ENCODE measurements around the gene LRFN5.
"Not testable (repeated sequence)": the region's sequence is repeated elsewhere in the genome, so short reads cannot be mapped to it uniquely, and the experiment has no call there.

Gene LRFN5

GRCh38 chr14:41606532-41607303 is at the start of gene LRFN5:
TSS of gene LRFN5 (plus strand) at chr14:41606876.
- Histone ChIP-seq H3K4me1 (ENCODE audit: control insufficient read depth in 1 of 2, insufficient read depth in 2 of 2, low read length in 2 of 2) (peaks cover 0 to 28% of the 10 kb centered on the region in 2 donors), H3K36me3 (ENCODE audit: control insufficient read depth in 1 of 2, insufficient read depth in 2 of 2, low read length in 2 of 2) (no peaks in the 10 kb centered on the region), H3K9me3 (ENCODE audit: control insufficient read depth in 1 of 2, low read length in 2 of 2) (no peaks in the 10 kb centered on the region), H3K27me3 (ENCODE audit: low read depth, low read length) (peaks cover 44% of the 10 kb centered on the region), H3K27ac (ENCODE audit: low read length) (peak within 1 kb of the TSS; percentile 79), H3K4me3 (ENCODE audit: low read depth in 1 of 2, low read length in 2 of 2) (peak within 1 kb of the TSS; percentile 66 to 86)

- no peaks in the 10 kb centered on the region for H3K36me3 ChIP-seq (ENCODE audit: control insufficient read depth in 1 of 2, insufficient read depth in 2 of 2, low read length in 2 of 2)
Measured at GRCh38 chr14:41558490-41558889, 48.2 kb upstream of the LRFN5 start.

GRCh38 chr14:41566864-41567263 is 39.8 kb upstream of the LRFN5 start:
- H3K4me3 ChIP-seq (ENCODE audit: low read depth in 1 of 2, low read length in 2 of 2) = not testable (repeated sequence)

More at GRCh38 chr14:41558490-41558889, 48.2 kb upstream of the LRFN5 start:
- no peak overlapping the region for H3K4me3 ChIP-seq (ENCODE audit: low read depth in 1 of 2, low read length in 2 of 2)
- no peak overlapping the region for H3K27ac ChIP-seq (ENCODE audit: low read length)
- no peaks in the 10 kb centered on the region for H3K9me3 ChIP-seq (ENCODE audit: control insufficient read depth in 1 of 2, low read length in 2 of 2)
- H3K27me3 ChIP-seq (ENCODE audit: low read depth, low read length) = no peaks in the 10 kb centered on the region
- no peaks in the 10 kb centered on the region for H3K4me1 ChIP-seq (ENCODE audit: control insufficient read depth in 1 of 2, insufficient read depth in 2 of 2, low read length in 2 of 2)

GRCh38 chr14:41568979-41569378 is 37.7 kb upstream of the LRFN5 start:
- peaks cover 0 to 2% of the 10 kb centered on the region in 2 donors for H3K9me3 ChIP-seq (ENCODE audit: control insufficient read depth in 1 of 2, low read length in 2 of 2)
- H3K4me3 ChIP-seq (ENCODE audit: low read depth in 1 of 2, low read length in 2 of 2) = no peak overlapping the region
- H3K4me1 ChIP-seq (ENCODE audit: control insufficient read depth in 1 of 2, insufficient read depth in 2 of 2, low read length in 2 of 2) = no peaks in the 10 kb centered on the region
- no peak overlapping the region for H3K27ac ChIP-seq (ENCODE audit: low read length)
- H3K36me3 ChIP-seq (ENCODE audit: control insufficient read depth in 1 of 2, insufficient read depth in 2 of 2, low read length in 2 of 2) = no peaks in the 10 kb centered on the region
- H3K27me3 ChIP-seq (ENCODE audit: low read depth, low read length) = no peaks in the 10 kb centered on the region

More at GRCh38 chr14:41566864-41567263, 39.8 kb upstream of the LRFN5 start:
- not testable (repeated sequence) for H3K36me3 ChIP-seq (ENCODE audit: control insufficient read depth in 1 of 2, insufficient read depth in 2 of 2, low read length in 2 of 2); H3K27ac ChIP-seq (ENCODE audit: low read length); H3K4me1 ChIP-seq (ENCODE audit: control insufficient read depth in 1 of 2, insufficient read depth in 2 of 2, low read length in 2 of 2); H3K27me3 ChIP-seq (ENCODE audit: low read depth, low read length); H3K9me3 ChIP-seq (ENCODE audit: control insufficient read depth in 1 of 2, low read length in 2 of 2)

- Histone ChIP-seq H3K4me1 (ENCODE audit: control insufficient read depth in 1 of 2, insufficient read depth in 2 of 2, low read length in 2 of 2) (no peaks in the 10 kb centered on the region), H3K9me3 (ENCODE audit: control insufficient read depth in 1 of 2, low read length in 2 of 2) (peaks cover 0 to 2% of the 10 kb centered on the region in 2 donors), H3K36me3 (ENCODE audit: control insufficient read depth in 1 of 2, insufficient read depth in 2 of 2, low read length in 2 of 2) (no peaks in the 10 kb centered on the region), H3K27me3 (ENCODE audit: low read depth, low read length) (no peaks in the 10 kb centered on the region), H3K4me3 (ENCODE audit: low read depth in 1 of 2, low read length in 2 of 2) (no peak overlapping the region), H3K27ac (ENCODE audit: low read length) (no peak overlapping the region)
Measured at GRCh38 chr14:41570415-41571155, 36.1 kb upstream of the LRFN5 start.

GRCh38 chr14:41586237-41586636 is 20.4 kb upstream of the LRFN5 start:
- H3K4me1 ChIP-seq (ENCODE audit: control insufficient read depth in 1 of 2, insufficient read depth in 2 of 2, low read length in 2 of 2) = no peaks in the 10 kb centered on the region
- H3K36me3 ChIP-seq (ENCODE audit: control insufficient read depth in 1 of 2, insufficient read depth in 2 of 2, low read length in 2 of 2) = no peaks in the 10 kb centered on the region
- H3K27me3 ChIP-seq (ENCODE audit: low read depth, low read length) = no peaks in the 10 kb centered on the region
- H3K27ac ChIP-seq (ENCODE audit: low read length) = no peak overlapping the region
- H3K9me3 ChIP-seq (ENCODE audit: control insufficient read depth in 1 of 2, low read length in 2 of 2) = no peaks in the 10 kb centered on the region
- no peak overlapping the region for H3K4me3 ChIP-seq (ENCODE audit: low read depth in 1 of 2, low read length in 2 of 2)

GRCh38 chr14:41597647-41598046 is 9.0 kb upstream of the LRFN5 start:
- no peak overlapping the region for H3K27ac ChIP-seq (ENCODE audit: low read length)
- no peak overlapping the region for H3K4me3 ChIP-seq (ENCODE audit: low read depth in 1 of 2, low read length in 2 of 2)
- no peaks in the 10 kb centered on the region for H3K27me3 ChIP-seq (ENCODE audit: low read depth, low read length)
- no peaks in the 10 kb centered on the region for H3K36me3 ChIP-seq (ENCODE audit: control insufficient read depth in 1 of 2, insufficient read depth in 2 of 2, low read length in 2 of 2)
- no peaks in the 10 kb centered on the region for H3K9me3 ChIP-seq (ENCODE audit: control insufficient read depth in 1 of 2, low read length in 2 of 2)
- no peaks in the 10 kb centered on the region for H3K4me1 ChIP-seq (ENCODE audit: control insufficient read depth in 1 of 2, insufficient read depth in 2 of 2, low read length in 2 of 2)

- H3K36me3 ChIP-seq (ENCODE audit: control insufficient read depth in 1 of 2, insufficient read depth in 2 of 2, low read length in 2 of 2); H3K4me3 ChIP-seq (ENCODE audit: low read depth in 1 of 2, low read length in 2 of 2); H3K27ac ChIP-seq (ENCODE audit: low read length); H3K9me3 ChIP-seq (ENCODE audit: control insufficient read depth in 1 of 2, low read length in 2 of 2); H3K4me1 ChIP-seq (ENCODE audit: control insufficient read depth in 1 of 2, insufficient read depth in 2 of 2, low read length in 2 of 2); H3K27me3 ChIP-seq (ENCODE audit: low read depth, low read length): not testable (repeated sequence)
Measured at GRCh38 chr14:41599805-41600385, 6.8 kb upstream of the LRFN5 start.

- H3K4me1 ChIP-seq (ENCODE audit: control insufficient read depth in 1 of 2, insufficient read depth in 2 of 2, low read length in 2 of 2) = peaks cover 0 to 28% of the 10 kb centered on the region in 2 donors
- H3K4me3 ChIP-seq (ENCODE audit: low read depth in 1 of 2, low read length in 2 of 2) = peak overlapping the region; percentile 66 to 86
- H3K27me3 ChIP-seq (ENCODE audit: low read depth, low read length) = peaks cover 42% of the 10 kb centered on the region
- no peaks in the 10 kb centered on the region for H3K36me3 ChIP-seq (ENCODE audit: control insufficient read depth in 1 of 2, insufficient read depth in 2 of 2, low read length in 2 of 2)
- H3K27ac ChIP-seq (ENCODE audit: low read length) = peak overlapping the region; percentile 79
- H3K9me3 ChIP-seq (ENCODE audit: control insufficient read depth in 1 of 2, low read length in 2 of 2) = no peaks in the 10 kb centered on the region
Measured at GRCh38 chr14:41604721-41605531, 1.8 kb upstream of the LRFN5 start.

- no peaks in the 10 kb centered on the region for H3K36me3 ChIP-seq (ENCODE audit: control insufficient read depth in 1 of 2, insufficient read depth in 2 of 2, low read length in 2 of 2)
- peak overlapping the region; percentile 79 for H3K27ac ChIP-seq (ENCODE audit: low read length)
- H3K9me3 ChIP-seq (ENCODE audit: control insufficient read depth in 1 of 2, low read length in 2 of 2) = no peaks in the 10 kb centered on the region
- peaks cover 44% of the 10 kb centered on the region for H3K27me3 ChIP-seq (ENCODE audit: low read depth, low read length)
- H3K4me3 ChIP-seq (ENCODE audit: low read depth in 1 of 2, low read length in 2 of 2) = peak overlapping the region; percentile 66 to 86
- peaks cover 0 to 28% of the 10 kb centered on the region in 2 donors for H3K4me1 ChIP-seq (ENCODE audit: control insufficient read depth in 1 of 2, insufficient read depth in 2 of 2, low read length in 2 of 2)
Measured at GRCh38 chr14:41605550-41606281, 960 bp upstream of the LRFN5 start.

Data from muscle layer of duodenum (tissue), 2 donors.